Measurements from ENCODE around the gene LALBA. TPM values are rescaled to one million over a fixed set of nuclear protein-coding genes. Genes with fewer than 3 reads are reported as not detected.
"Not testable (repeated sequence)": the region's sequence is repeated elsewhere in the genome, so short reads cannot be mapped to it uniquely, and the experiment has no call there.

The LALBA gene
- total RNA-seq, result not detected in 2 replicates
- polyA plus RNA-seq (2012), result not detected

GRCh38 chr12:48569946-48570345 is at the start of gene LALBA:
Gene LALBA (minus strand): TSS chr12:48570046. CDS start chr12:48570020, 26 bp downstream.
- DNase-seq (ENCODE audit: low read depth), result no peak

GRCh38 chr12:48618541-48618940 is 48.7 kb upstream of the LALBA start:
- DNase-seq (ENCODE audit: low read depth), result peak; percentile 75

GRCh38 chr12:48615681-48616080 is 45.8 kb upstream of the LALBA start:
- DNase-seq (ENCODE audit: low read depth), result peak; percentile 65

GRCh38 chr12:48613321-48613720 is 43.5 kb upstream of the LALBA start:
- DNase-seq (ENCODE audit: low read depth), result no peak

- DNase-seq (ENCODE audit: low read depth), result peak; percentile 2
Observed at GRCh38 chr12:48602192-48602989, 32.5 kb upstream of the LALBA start.

- peak; percentile 29 for DNase-seq (ENCODE audit: low read depth)
Observed at GRCh38 chr12:48601013-48601756, 31.3 kb upstream of the LALBA start.

GRCh38 chr12:48600552-48600951 is 30.7 kb upstream of the LALBA start:
- no peak for DNase-seq (ENCODE audit: low read depth)

- no peak for DNase-seq (ENCODE audit: low read depth)
Observed at GRCh38 chr12:48592591-48593086, 22.8 kb upstream of the LALBA start.

GRCh38 chr12:48586361-48586760 is 16.5 kb upstream of the LALBA start:
- DNase-seq (ENCODE audit: low read depth), result no peak

- no peak for DNase-seq (ENCODE audit: low read depth)
Observed at GRCh38 chr12:48583728-48584127, 13.9 kb upstream of the LALBA start.

GRCh38 chr12:48580831-48581230 is 11.0 kb upstream of the LALBA start:
- DNase-seq (ENCODE audit: low read depth), result no peak

- no peak for DNase-seq (ENCODE audit: low read depth)
Observed at GRCh38 chr12:48572326-48572725, 2.5 kb upstream of the LALBA start.

- no peak for DNase-seq (ENCODE audit: low read depth)
Observed at GRCh38 chr12:48567731-48568130, 2.1 kb downstream of the LALBA start.

GRCh38 chr12:48557919-48558318 is 11.9 kb downstream of the LALBA start:
- no peak for DNase-seq (ENCODE audit: low read depth)

GRCh38 chr12:48556631-48557030 is 13.2 kb downstream of the LALBA start:
- no peak for DNase-seq (ENCODE audit: low read depth)

GRCh38 chr12:48553666-48554343 is 16.0 kb downstream of the LALBA start:
- not testable (repeated sequence) for DNase-seq (ENCODE audit: low read depth)

GRCh38 chr12:48551636-48552035 is 18.2 kb downstream of the LALBA start:
- DNase-seq (ENCODE audit: low read depth), result not testable (repeated sequence)

GRCh38 chr12:48547012-48547411 is 22.8 kb downstream of the LALBA start:
- not testable (repeated sequence) for DNase-seq (ENCODE audit: low read depth)

- no peak for DNase-seq (ENCODE audit: low read depth)
Observed at GRCh38 chr12:48545833-48546469, 23.9 kb downstream of the LALBA start.

- DNase-seq (ENCODE audit: low read depth), result peak; percentile 47
Observed at GRCh38 chr12:48542300-48542928, 27.4 kb downstream of the LALBA start.

GRCh38 chr12:48536602-48537001 is 33.2 kb downstream of the LALBA start:
- no peak for DNase-seq (ENCODE audit: low read depth)

Data from myocyte (in vitro differentiated cells).